Measurements from ENCODE around the gene ITGB7. TPM values are rescaled to one million over a fixed set of nuclear protein-coding genes. Genes with fewer than 3 reads are reported as not detected.

ITGB7 gene
- total and polyA plus RNA-seq, 9 of the 15 experiments (the other 6 are each of a cell fraction or from before 2014, with no cell fraction given) = 0.06 to 2.0 (median 0.67) TPM

DNA sequence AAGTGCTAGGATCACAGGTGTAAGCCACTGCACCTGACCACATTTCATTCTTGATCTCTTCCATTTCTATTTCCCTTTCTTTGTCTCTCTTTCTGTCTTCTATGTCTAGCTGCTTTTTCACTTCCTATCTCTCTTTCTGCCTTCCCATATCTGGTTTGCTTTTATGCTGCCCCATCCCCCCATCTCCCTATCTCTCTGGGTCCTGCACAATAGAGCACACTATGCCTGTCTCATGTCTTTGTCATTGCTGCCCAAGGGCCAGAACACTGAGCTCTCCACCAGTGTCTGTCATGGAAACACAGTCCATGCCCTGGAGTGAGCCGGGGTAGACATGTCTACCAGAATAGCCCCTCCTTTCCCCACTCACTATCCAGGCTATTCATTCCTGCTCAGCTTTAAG, 37.3 kb upstream of the ITGB7 start (continued):
- no peak for TF ChIP-seq ASH1L (IDR thresholded peaks at IDR 0.05; ENCODE audit: borderline replicate concordance, low read depth, partially characterized antibody)
- no peak for TF ChIP-seq CBFB (CRISPR knock-in tag; IDR thresholded peaks at IDR 0.05)
- no peak for TF ChIP-seq SMARCC2 (IDR thresholded peaks at IDR 0.05; ENCODE audit: low read depth)
- TF ChIP-seq, protein P1, sequence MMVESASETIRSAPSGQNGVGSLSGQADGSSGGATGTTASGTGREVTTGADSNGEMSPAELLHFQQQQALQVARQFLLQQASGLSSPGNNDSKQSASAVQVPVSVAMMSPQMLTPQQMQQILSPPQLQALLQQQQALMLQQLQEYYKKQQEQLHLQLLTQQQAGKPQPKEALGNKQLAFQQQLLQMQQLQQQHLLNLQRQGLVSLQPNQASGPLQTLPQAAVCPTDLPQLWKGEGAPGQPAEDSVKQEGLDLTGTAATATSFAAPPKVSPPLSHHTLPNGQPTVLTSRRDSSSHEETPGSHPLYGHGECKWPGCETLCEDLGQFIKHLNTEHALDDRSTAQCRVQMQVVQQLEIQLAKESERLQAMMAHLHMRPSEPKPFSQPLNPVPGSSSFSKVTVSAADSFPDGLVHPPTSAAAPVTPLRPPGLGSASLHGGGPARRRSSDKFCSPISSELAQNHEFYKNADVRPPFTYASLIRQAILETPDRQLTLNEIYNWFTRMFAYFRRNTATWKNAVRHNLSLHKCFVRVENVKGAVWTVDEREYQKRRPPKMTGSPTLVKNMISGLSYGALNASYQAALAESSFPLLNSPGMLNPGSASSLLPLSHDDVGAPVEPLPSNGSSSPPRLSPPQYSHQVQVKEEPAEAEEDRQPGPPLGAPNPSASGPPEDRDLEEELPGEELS (CRISPR knock-in tag; IDR thresholded peaks at IDR 0.05; ENCODE audit: borderline replicate concordance) = no peak
- TF ChIP-seq ZNF408 (CRISPR knock-in tag; IDR thresholded peaks at IDR 0.05; ENCODE audit: low read depth) = no peak
- no peak for TF ChIP-seq TEAD4 (IDR thresholded peaks at IDR 0.05; ENCODE audit: low read length)
- TF ChIP-seq TEAD4 (CRISPR knock-in tag; IDR thresholded peaks at IDR 0.05; ENCODE audit: borderline replicate concordance) = no peak
- TF ChIP-seq ZKSCAN8 (CRISPR knock-in tag; IDR thresholded peaks at IDR 0.05) = no peak
- no peak for TF ChIP-seq CBX1 (IDR thresholded peaks at IDR 0.05; ENCODE audit: low read depth)
- TF ChIP-seq KLF1 (tag; IDR thresholded peaks at IDR 0.05) = no peak
- no peak for TF ChIP-seq RAD51 (IDR thresholded peaks at IDR 0.05; ENCODE audit: borderline replicate concordance, low read depth)
- TF ChIP-seq, protein P2, sequence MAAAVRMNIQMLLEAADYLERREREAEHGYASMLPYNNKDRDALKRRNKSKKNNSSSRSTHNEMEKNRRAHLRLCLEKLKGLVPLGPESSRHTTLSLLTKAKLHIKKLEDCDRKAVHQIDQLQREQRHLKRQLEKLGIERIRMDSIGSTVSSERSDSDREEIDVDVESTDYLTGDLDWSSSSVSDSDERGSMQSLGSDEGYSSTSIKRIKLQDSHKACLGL (CRISPR knock-in tag; IDR thresholded peaks at IDR 0.05; ENCODE audit: borderline replicate concordance, poor library complexity, severe bottlenecking) = no peak
- TF ChIP-seq HNRNPUL1 (IDR thresholded peaks at IDR 0.05; ENCODE audit: low read length) = no peak
- TF ChIP-seq FOXP1 (CRISPR knock-in tag; IDR thresholded peaks at IDR 0.05) = no peak
- TF ChIP-seq SMAD1 (IDR thresholded peaks at IDR 0.05; ENCODE audit: low read depth, low read length, partially characterized antibody) = no peak
- no peak for TF ChIP-seq MYBL2 (IDR thresholded peaks at IDR 0.05; ENCODE audit: low read depth)
- TF ChIP-seq MYBL2 (CRISPR knock-in tag; IDR thresholded peaks at IDR 0.05; ENCODE audit: borderline replicate concordance) = no peak
- no peak for TF ChIP-seq KLF6 (CRISPR knock-in tag; IDR thresholded peaks at IDR 0.05; ENCODE audit: borderline replicate concordance)
- TF ChIP-seq DIDO1 (tag; IDR thresholded peaks at IDR 0.05; ENCODE audit: low read depth) = no peak
- TF ChIP-seq, protein P3, sequence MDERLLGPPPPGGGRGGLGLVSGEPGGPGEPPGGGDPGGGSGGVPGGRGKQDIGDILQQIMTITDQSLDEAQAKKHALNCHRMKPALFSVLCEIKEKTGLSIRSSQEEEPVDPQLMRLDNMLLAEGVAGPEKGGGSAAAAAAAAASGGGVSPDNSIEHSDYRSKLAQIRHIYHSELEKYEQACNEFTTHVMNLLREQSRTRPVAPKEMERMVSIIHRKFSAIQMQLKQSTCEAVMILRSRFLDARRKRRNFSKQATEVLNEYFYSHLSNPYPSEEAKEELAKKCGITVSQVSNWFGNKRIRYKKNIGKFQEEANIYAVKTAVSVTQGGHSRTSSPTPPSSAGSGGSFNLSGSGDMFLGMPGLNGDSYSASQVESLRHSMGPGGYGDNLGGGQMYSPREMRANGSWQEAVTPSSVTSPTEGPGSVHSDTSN (CRISPR knock-in tag; IDR thresholded peaks at IDR 0.05; ENCODE audit: low read depth) = no peak
- TF ChIP-seq, protein P3 (tag; conservative IDR thresholded peaks at IDR 0.05; ENCODE audit: low read depth) = no peak
- TF ChIP-seq ZNF12 (CRISPR knock-in tag; IDR thresholded peaks at IDR 0.05) = no peak
- no peak for TF ChIP-seq DNMT1 (IDR thresholded peaks at IDR 0.05)
- TF ChIP-seq GABPA (tag; conservative IDR thresholded peaks at IDR 0.05; ENCODE audit: low read depth) = no peak
- TF ChIP-seq BRD4 (IDR thresholded peaks at IDR 0.05) = no peak
- no peak for TF ChIP-seq ZNF3 (CRISPR knock-in tag; IDR thresholded peaks at IDR 0.05)
